Upper lobe of left lung (tissue), 6 donors: ENCODE results near the gene ZNF581. TPM values are rescaled to one million over a fixed set of nuclear protein-coding genes. Genes with fewer than 3 reads are reported as not detected.

Experiments used
- ATAC-seq, 2 donors: fragments of 200-7000 bp; cut with Tn5 transposase; one replicate each; pipeline ENCODE4 v1.9.1; 2022; ENCODE audit warnings: mild to moderate bottlenecking in 2 of 2, moderate library complexity in 2 of 2; ENCODE audit not compliant: low FRiP score in 2 of 2
- DNase-seq, 2 donors: peaks; one replicate each; pipeline ENCODE4 v3.0.0-alpha.2; 2019 to 2020
- H3K27ac ChIP-seq, 4 donors: fragments of 200-600 bp; sonication (generic); one replicate each; pipeline ENCODE4 v1.5.1; 2016 to 2019
- H3K27me3 ChIP-seq, 4 donors: fragments of 200-600 bp; sonication (generic); one replicate each; pipeline ENCODE4 v1.5.1; 2017 to 2019
- H3K36me3 ChIP-seq, 4 donors: fragments of 200-600 bp; sonication (generic); one replicate each; pipeline ENCODE4 v1.5.1; 2016 to 2019
- H3K4me1 ChIP-seq, 4 donors: fragments of 200-600 bp; sonication (generic); one replicate each; pipeline ENCODE4 v1.5.1; 2018 to 2019
- H3K4me3 ChIP-seq, 4 donors: fragments of 200-600 bp; sonication (generic); one replicate each; pipeline ENCODE4 v1.5.1; 2017 to 2019; ENCODE audit warnings: mild to moderate bottlenecking in 2 of 4, moderate library complexity in 1 of 4
- H3K9me3 ChIP-seq, 4 donors: fragments of 200-600 bp; sonication (generic); one replicate each; pipeline ENCODE4 v1.5.1; 2018 to 2019
- EP300 ChIP-seq, 4 donors: sonication (generic); formaldehyde crosslinking; IDR thresholded peaks; one replicate each; pipeline ENCODE4 v1.5.1; 2017; ENCODE audit warnings: antibody characterized with exemption in 4 of 4, control low read depth in 2 of 4
- POLR2A ChIP-seq, 4 donors: fragments of 450-650 bp; IDR thresholded peaks; one replicate each; pipeline ENCODE4 v1.5.1; 2016 to 2017; ENCODE audit warnings: antibody characterized with exemption in 4 of 4, mild to moderate bottlenecking in 2 of 4
- POLR2AphosphoS5 ChIP-seq, 2 donors: sonication (generic); formaldehyde crosslinking; IDR thresholded peaks; one replicate each; pipeline ENCODE4 v1.5.1; 2017; ENCODE audit warnings: antibody characterized with exemption in 2 of 2
- WGBS, 2 donors: methylation state at CpG; one replicate each; pipeline ENCODE4 v1.1.5; 2017 to 2018; 5-methylcytosine and 5-hydroxymethylcytosine counted together
- total RNA-seq, 6 donors: library from RNA; depleted of rRNA in 4 of 6; stranded (reverse); fragments of >200 nt in 4 of 6; gene quantifications; one replicate each; pipeline versions ENCODE4 v1.1.0 to v1.2.1, GENCODE V29; 2016 to 2021
- TF ChIP-seq, protein P1 (sequence below), 6 experiments: fragments of 450-650 bp in 4 of 6; fragments of 200-600 bp in 2 of 6; sonication (generic) in 2 of 6; IDR thresholded peaks; one replicate each; pipeline ENCODE4 v1.5.1; 2016 to 2019; ENCODE audit warnings: antibody characterized with exemption in 6 of 6
- donor health status: DM: no; HTN: no; CAD: no; lungs with moderate emphysema.
- donor health status: DM: no; HTN: yes; CAD: no; lungs with severe emphysema.

The ZNF581 gene
- total RNA-seq, 6 donors from 2014 or later: 15.6 to 38.8 (median 21.9) TPM

DNA sequence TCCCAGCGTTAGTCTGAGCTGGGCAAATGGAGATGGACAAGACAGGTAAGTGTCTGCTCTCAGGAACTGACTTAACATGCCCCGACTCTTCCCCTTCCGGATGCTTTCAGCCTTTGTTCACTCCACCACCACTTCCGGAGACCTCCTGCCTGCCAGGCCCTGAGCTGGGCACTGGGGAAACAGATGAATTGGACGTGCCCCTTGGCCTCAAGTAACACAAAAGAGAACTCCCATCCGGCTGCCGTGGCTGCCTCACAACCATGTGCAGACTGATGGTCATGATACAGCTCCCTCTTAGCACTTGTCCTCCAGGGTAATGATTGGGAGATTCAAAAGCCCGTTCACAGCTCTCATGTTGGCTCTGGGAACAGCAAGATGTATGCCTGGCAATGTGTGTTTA lies 26.0 kb upstream of the ZNF581 start:
- Histone ChIP-seq H3K36me3 (peaks cover 16 to 62% (median 39%) of the 10 kb centered on the region in 4 donors), H3K4me3 (no peak overlapping the region), H3K4me1 (peaks cover 15 to 30% (median 22%) of the 10 kb centered on the region in 4 donors), H3K9me3 (no peaks in the 10 kb centered on the region), H3K27me3 (no peaks in the 10 kb centered on the region), H3K27ac (peak overlapping the region in 1 of 4 donors; percentile 64)
- DNase-seq (no peak), ATAC-seq (no peak)
- 78 to 87% methylated on average over 6 to 8 of the region's 8 CpGs for WGBS, 2 donors
- TF ChIP-seq, protein P1, sequence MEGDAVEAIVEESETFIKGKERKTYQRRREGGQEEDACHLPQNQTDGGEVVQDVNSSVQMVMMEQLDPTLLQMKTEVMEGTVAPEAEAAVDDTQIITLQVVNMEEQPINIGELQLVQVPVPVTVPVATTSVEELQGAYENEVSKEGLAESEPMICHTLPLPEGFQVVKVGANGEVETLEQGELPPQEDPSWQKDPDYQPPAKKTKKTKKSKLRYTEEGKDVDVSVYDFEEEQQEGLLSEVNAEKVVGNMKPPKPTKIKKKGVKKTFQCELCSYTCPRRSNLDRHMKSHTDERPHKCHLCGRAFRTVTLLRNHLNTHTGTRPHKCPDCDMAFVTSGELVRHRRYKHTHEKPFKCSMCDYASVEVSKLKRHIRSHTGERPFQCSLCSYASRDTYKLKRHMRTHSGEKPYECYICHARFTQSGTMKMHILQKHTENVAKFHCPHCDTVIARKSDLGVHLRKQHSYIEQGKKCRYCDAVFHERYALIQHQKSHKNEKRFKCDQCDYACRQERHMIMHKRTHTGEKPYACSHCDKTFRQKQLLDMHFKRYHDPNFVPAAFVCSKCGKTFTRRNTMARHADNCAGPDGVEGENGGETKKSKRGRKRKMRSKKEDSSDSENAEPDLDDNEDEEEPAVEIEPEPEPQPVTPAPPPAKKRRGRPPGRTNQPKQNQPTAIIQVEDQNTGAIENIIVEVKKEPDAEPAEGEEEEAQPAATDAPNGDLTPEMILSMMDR (IDR thresholded peaks at IDR 0.05): no peak
- TF ChIP-seq POLR2A (IDR thresholded peaks at IDR 0.05) (no peak), POLR2AphosphoS5 (IDR thresholded peaks at IDR 0.05) (no peak), EP300 (IDR thresholded peaks at IDR 0.05) (no peak)

DNA sequence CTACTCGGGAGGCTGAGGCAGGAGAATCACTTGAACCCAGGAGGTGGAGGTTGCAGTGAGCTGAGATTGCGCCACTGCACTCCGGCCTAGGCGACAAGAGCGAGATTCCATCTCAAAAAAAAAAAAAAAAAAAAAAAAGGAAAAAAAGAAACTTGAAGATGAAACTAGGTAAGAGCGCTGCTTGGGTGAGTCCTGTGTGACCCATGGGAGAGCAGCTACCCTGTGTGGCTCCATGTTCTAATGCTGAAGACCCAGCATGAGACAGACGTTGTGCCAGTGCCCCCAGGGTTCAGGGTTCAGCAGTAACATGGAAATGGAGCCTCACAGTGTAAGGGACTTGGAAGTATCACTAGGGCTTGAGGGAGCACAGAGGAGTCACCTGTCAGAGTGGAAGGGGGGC lies 25.0 kb upstream of the ZNF581 start:
- Histone ChIP-seq H3K27ac (peak overlapping the region; percentile 45 to 64 (median 48)), H3K4me3 (no peak overlapping the region), H3K36me3 (peaks cover 16 to 63% (median 37%) of the 10 kb centered on the region in 4 donors), H3K27me3 (no peaks in the 10 kb centered on the region), H3K9me3 (no peaks in the 10 kb centered on the region), H3K4me1 (peaks cover 15 to 28% (median 24%) of the 10 kb centered on the region in 4 donors)
- ATAC-seq (no peak), DNase-seq (no peak)
- no peak for TF ChIP-seq EP300 (IDR thresholded peaks at IDR 0.05)
- TF ChIP-seq POLR2A (IDR thresholded peaks at IDR 0.05): no peak
- TF ChIP-seq, protein P1 (IDR thresholded peaks at IDR 0.05): no peak
- no peak for TF ChIP-seq POLR2AphosphoS5 (IDR thresholded peaks at IDR 0.05)
- WGBS, 2 donors: 77 to 82% methylated on average over 6 to 7 of the region's 7 CpGs

DNA sequence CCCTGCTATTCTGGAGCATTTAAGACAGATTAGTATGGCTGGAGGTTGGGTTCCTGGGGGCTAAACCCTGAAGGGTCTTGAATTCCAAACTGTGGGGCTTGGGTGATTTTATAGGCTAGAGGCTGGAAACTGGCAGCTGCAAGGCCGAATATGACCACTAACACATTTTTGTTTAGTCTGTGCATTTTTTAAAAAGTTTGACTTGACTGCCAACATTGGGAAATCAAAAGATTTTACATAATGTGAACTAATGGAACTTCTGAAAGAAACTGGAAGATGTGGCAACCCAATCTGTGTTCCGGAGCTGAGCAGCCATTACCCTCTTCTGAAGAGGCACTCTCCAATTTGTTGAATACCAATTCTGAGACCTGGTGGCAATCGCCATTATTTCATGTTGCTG lies 24.2 kb upstream of the ZNF581 start:
- ATAC-seq (no peak), DNase-seq (no peak)
- no peaks in the 10 kb centered on the region for H3K9me3 ChIP-seq
- H3K27me3 ChIP-seq: no peaks in the 10 kb centered on the region
- H3K27ac ChIP-seq: peak overlapping the region; percentile 1 to 69 (median 54)
- TF ChIP-seq EP300 (IDR thresholded peaks at IDR 0.05) (no peak), POLR2AphosphoS5 (IDR thresholded peaks at IDR 0.05) (peak in 1 of 2 donors; percentile 16), POLR2A (IDR thresholded peaks at IDR 0.05) (no peak)
- TF ChIP-seq, protein P1 (IDR thresholded peaks at IDR 0.05): peak in 2 of 6 experiments; percentile 10 to 13
- H3K36me3 ChIP-seq: peaks cover 16 to 55% (median 34%) of the 10 kb centered on the region in 4 donors
- 43 to 56% methylated on average over 3 of the region's 3 CpGs for WGBS, 2 donors
- H3K4me3 ChIP-seq: no peak overlapping the region
- peaks cover 20 to 32% (median 26%) of the 10 kb centered on the region in 4 donors for H3K4me1 ChIP-seq

DNA sequence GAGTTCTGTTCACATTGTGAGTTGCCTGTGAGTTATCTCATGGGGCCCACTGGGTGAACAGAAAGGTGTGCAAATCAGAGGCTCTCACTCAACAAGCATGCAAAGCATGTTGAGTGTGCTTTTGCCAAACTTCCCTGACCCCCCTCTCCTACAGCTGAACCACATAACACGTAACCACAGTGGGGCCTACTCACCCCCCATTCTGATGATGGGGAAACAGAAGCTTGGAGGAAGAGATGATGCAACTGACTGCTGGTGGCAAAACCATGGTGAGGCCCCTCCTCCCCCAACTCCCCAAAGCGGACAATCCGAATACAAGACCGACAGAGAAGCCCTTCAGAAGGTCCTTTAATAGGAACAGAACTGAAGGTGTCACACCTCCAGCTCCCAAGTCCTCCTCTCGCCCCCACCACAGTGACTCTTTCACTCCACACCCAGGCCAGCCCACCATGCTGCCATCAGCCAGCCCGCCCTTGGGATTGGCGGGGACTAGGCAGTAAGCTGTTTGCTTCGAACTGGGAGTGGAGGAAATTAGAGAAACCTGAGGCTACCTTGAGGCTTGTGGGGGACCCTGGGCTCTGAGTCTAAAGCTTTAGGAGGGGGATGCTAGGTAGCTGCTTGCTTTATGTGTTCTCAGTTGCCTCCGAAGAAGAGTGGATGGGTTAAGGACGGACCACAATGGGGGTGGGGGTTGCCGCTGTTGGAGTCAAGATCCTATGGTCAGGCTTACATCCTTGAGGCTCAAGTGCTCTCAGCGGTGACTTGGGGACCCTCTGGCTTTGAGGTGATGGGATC lies 22.8 kb upstream of the ZNF581 start:
- Histone ChIP-seq H3K36me3 (peaks cover 11 to 41% (median 26%) of the 10 kb centered on the region in 4 donors), H3K4me1 (peaks cover 28 to 39% (median 31%) of the 10 kb centered on the region in 4 donors), H3K27ac (peak overlapping the region; percentile 5 to 66 (median 44)), H3K27me3 (no peaks in the 10 kb centered on the region), H3K4me3 (no peak overlapping the region), H3K9me3 (no peaks in the 10 kb centered on the region)
- ATAC-seq (no peak), DNase-seq (no peak)
- TF ChIP-seq POLR2AphosphoS5 (IDR thresholded peaks at IDR 0.05) (peak in 1 of 2 donors; percentile 42), POLR2A (IDR thresholded peaks at IDR 0.05) (peak in 1 of 4 donors; percentile 15), EP300 (IDR thresholded peaks at IDR 0.05) (no peak)
- 75 to 93% methylated on average over 12 of the region's 12 CpGs for WGBS, 2 donors

DNA sequence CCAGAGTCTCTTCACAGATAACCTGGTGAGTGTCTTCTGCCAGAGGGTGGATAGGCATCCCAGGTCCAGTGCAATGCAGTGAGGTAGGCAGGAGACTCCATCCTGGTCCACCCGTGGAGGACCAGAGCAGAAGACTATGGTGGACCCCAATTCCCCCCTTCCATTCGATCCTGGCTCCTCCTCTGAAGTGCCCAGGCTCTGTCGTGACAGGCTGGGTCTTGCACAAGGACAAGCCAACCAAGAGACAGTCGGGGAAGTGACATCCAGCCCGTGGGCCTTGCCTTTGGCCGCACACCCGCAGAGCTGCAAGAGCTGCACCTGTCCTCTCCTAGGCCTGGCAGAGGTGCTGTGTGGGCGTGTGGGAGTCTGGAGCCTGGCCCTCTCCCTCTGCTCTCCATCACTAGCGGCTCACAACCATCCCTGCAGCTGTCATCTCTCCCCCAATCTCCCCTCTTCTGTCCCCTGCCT lies 22.2 kb upstream of the ZNF581 start:
- H3K36me3 ChIP-seq: peaks cover 5 to 35% (median 19%) of the 10 kb centered on the region in 4 donors
- no peaks in the 10 kb centered on the region for H3K9me3 ChIP-seq
- H3K4me3 ChIP-seq: no peak overlapping the region
- ATAC-seq (no peak), DNase-seq (no peak)
- no peaks in the 10 kb centered on the region for H3K27me3 ChIP-seq
- peak overlapping the region; percentile 5 to 66 (median 44) for H3K27ac ChIP-seq
- 85 to 92% methylated on average over 5 to 9 of the region's 9 CpGs for WGBS, 2 donors
- TF ChIP-seq POLR2A (IDR thresholded peaks at IDR 0.05): no peak
- no peak for TF ChIP-seq POLR2AphosphoS5 (IDR thresholded peaks at IDR 0.05)
- no peak for TF ChIP-seq EP300 (IDR thresholded peaks at IDR 0.05)
- TF ChIP-seq, protein P1 (IDR thresholded peaks at IDR 0.05): no peak
- H3K4me1 ChIP-seq: peaks cover 28 to 39% (median 31%) of the 10 kb centered on the region in 4 donors
